OCI-LY3 (cell line): ENCODE results near the gene EXOSC6.

ENCODE experiments used
- H2AFZ ChIP-seq: fragments of 200-600, 300-600 bp; shearing (Covaris generic); 2 replicates; pipeline ENCODE4 v1.6.0; 2014; ENCODE audit warnings: antibody characterized with exemption, low read depth, low read length
- H3K27ac ChIP-seq: fragments of 200-600, 300-600 bp; sonication (generic); 2 replicates; pipeline ENCODE4 v1.5.1; 2014; ENCODE audit warnings: mild to moderate bottlenecking, low read length, moderate library complexity, mixed read lengths
- H3K27me3 ChIP-seq: fragments of 200-600, 300-600 bp; sonication (generic); 2 replicates; pipeline ENCODE4 v1.6.1; 2014; ENCODE audit warnings: low read depth, low read length, mixed read lengths
- H3K36me3 ChIP-seq: fragments of 200-600, 300-600 bp; sonication (generic); replicated peaks from 2 replicates; pipeline ENCODE3; 2014; ENCODE audit warnings: low read depth, low read length, mixed read lengths
- H3K4me1 ChIP-seq: fragments of 300-600, 200-600 bp; sonication (generic); 2 replicates; pipeline ENCODE4 v1.6.1; 2014; ENCODE audit warnings: low read length, mixed read lengths
- H3K4me2 ChIP-seq: fragments of 200-600, 300-600 bp; sonication (generic); 2 replicates; pipeline ENCODE4 v1.6.1; 2014; ENCODE audit warnings: low read length, mixed read lengths
- H3K4me3 ChIP-seq: fragments of 300-600, 200-600 bp; sonication (generic); 2 replicates; pipeline ENCODE4 v1.5.1; 2014; ENCODE audit warnings: antibody characterized with exemption, mild to moderate bottlenecking, low read length, moderate library complexity
- H3K79me2 ChIP-seq: fragments of 300-600, 200-600 bp; shearing (Covaris generic); 2 replicates; pipeline ENCODE4 v1.6.1; 2014; ENCODE audit warnings: mild to moderate bottlenecking, low read length, mixed read lengths
- H3K9ac ChIP-seq: fragments of 300-600, 200-600 bp; shearing (Covaris generic); 2 replicates; pipeline ENCODE4 v1.6.0; 2014; ENCODE audit warnings: mild to moderate bottlenecking, low read length, moderate library complexity
- H3K9me3 ChIP-seq: fragments of 200-600, 300-600 bp; shearing (Covaris generic); 2 replicates; pipeline ENCODE4 v1.6.1; 2014; ENCODE audit warnings: low read length, mixed read lengths; ENCODE audit not compliant: insufficient read depth
- H4K20me1 ChIP-seq: fragments of 200-600, 300-600 bp; sonication (generic); 2 replicates; pipeline ENCODE4 v1.6.1; 2016; ENCODE audit warnings: low read length, mixed read lengths; ENCODE audit not compliant: insufficient read depth
- CTCF ChIP-seq: fragments of 200-600, 300-600 bp; sonication (generic); IDR thresholded peaks from 2 replicates; pipeline ENCODE4 v1.5.1; 2014; ENCODE audit warnings: antibody characterized with exemption, low read length, low read depth
- EZH2phosphoT487 ChIP-seq: fragments of 200-600 bp; shearing (Covaris generic); IDR thresholded peaks from 2 replicates; pipeline ENCODE4 v1.6.1; 2018; ENCODE audit warnings: antibody characterized with exemption, mixed run types, low read depth

Gene EXOSC6

GRCh38 chr16:70258946-70259345, 7.2 kb upstream of the EXOSC6 start:
- H3K4me2 ChIP-seq, result no peak overlapping the region
- H3K9me3 ChIP-seq, result no peaks in the 10 kb centered on the region
- no peak overlapping the region for H3K9ac ChIP-seq
- H3K36me3 ChIP-seq, result peaks cover 63% of the 10 kb centered on the region
- no peaks in the 10 kb centered on the region for H3K4me1 ChIP-seq
- no peaks in the 10 kb centered on the region; the same call in 1 of the 2 replicates for H3K79me2 ChIP-seq
- H4K20me1 ChIP-seq, result peaks cover 4% of the 10 kb centered on the region; the same call in 1 of the 2 replicates
- H3K4me3 ChIP-seq, result no peak overlapping the region
- H3K27me3 ChIP-seq, result no peaks in the 10 kb centered on the region
- no peak overlapping the region for H3K27ac ChIP-seq
- H2AFZ ChIP-seq, result no peak overlapping the region
- TF ChIP-seq CTCF (no peak), EZH2phosphoT487 (no peak)

GRCh38 chr16:70258065-70258464, 6.3 kb upstream of the EXOSC6 start:
- Histone ChIP-seq H4K20me1 (peaks cover 4% of the 10 kb centered on the region; the same call in 1 of the 2 replicates), H3K27me3 (no peaks in the 10 kb centered on the region), H2AFZ (no peak overlapping the region), H3K4me3 (no peak overlapping the region), H3K9me3 (no peaks in the 10 kb centered on the region), H3K9ac (no peak overlapping the region), H3K4me2 (no peak overlapping the region), H3K79me2 (no peaks in the 10 kb centered on the region; the same call in 1 of the 2 replicates), H3K4me1 (no peaks in the 10 kb centered on the region), H3K36me3 (peaks cover 71% of the 10 kb centered on the region), H3K27ac (no peak overlapping the region)
- TF ChIP-seq EZH2phosphoT487 (no peak), CTCF (no peak)

- no peak overlapping the region for H3K4me3 ChIP-seq
- TF ChIP-seq EZH2phosphoT487 (no peak), CTCF (no peak)
- no peaks in the 10 kb centered on the region for H3K27me3 ChIP-seq
- H3K9me3 ChIP-seq, result no peaks in the 10 kb centered on the region
- no peak overlapping the region for H2AFZ ChIP-seq
- no peaks in the 10 kb centered on the region; the same call in 1 of the 2 replicates for H3K79me2 ChIP-seq
- no peak overlapping the region for H3K4me2 ChIP-seq
- H3K36me3 ChIP-seq, result peaks cover 74% of the 10 kb centered on the region
- no peak overlapping the region for H3K9ac ChIP-seq
- no peak overlapping the region for H3K27ac ChIP-seq
- peaks cover 4% of the 10 kb centered on the region; the same call in 1 of the 2 replicates for H4K20me1 ChIP-seq
- no peaks in the 10 kb centered on the region for H3K4me1 ChIP-seq
Measured at GRCh38 chr16:70257391-70257790, 5.7 kb upstream of the EXOSC6 start.

- H3K79me2 ChIP-seq, result peaks cover 11% of the 10 kb centered on the region
- no peak overlapping the region for H3K4me2 ChIP-seq
- no peaks in the 10 kb centered on the region for H3K9me3 ChIP-seq
- H3K4me1 ChIP-seq, result no peaks in the 10 kb centered on the region; the same call in 1 of the 2 replicates
- no peak overlapping the region for H3K4me3 ChIP-seq
- peaks cover 4% of the 10 kb centered on the region; the same call in 1 of the 2 replicates for H4K20me1 ChIP-seq
- no peaks in the 10 kb centered on the region for H3K27me3 ChIP-seq
- H3K36me3 ChIP-seq, result peaks cover 69% of the 10 kb centered on the region
- H2AFZ ChIP-seq, result no peak overlapping the region
- no peak overlapping the region for H3K9ac ChIP-seq
- TF ChIP-seq EZH2phosphoT487 (no peak), CTCF (no peak)
- H3K27ac ChIP-seq, result no peak overlapping the region
Measured at GRCh38 chr16:70255574-70255973, 3.8 kb upstream of the EXOSC6 start.
